T47D (cell line): Measurements from ENCODE around the gene MRPL49.
"Not testable (repeated sequence)": the region's sequence is repeated elsewhere in the genome, so short reads cannot be mapped to it uniquely, and the experiment has no call there.

ENCODE experiments used
- DNase-seq, 2 experiments: peaks; one replicate each; pipeline versions ENCODE4 v3.0.0 to v3.0.0-alpha.2; 2011 to 2012; ENCODE audit warnings: low read depth in 1 of 2, low spot score in 1 of 2
- JUND ChIP-seq: IDR thresholded peaks from 2 replicates; pipeline ENCODE4 v1.6.1; 2012; ENCODE audit warnings: low read depth
- in situ Hi-C: cut with HindIII; loops from 2 replicates; pipeline ENCODE4 v1.10.0; 2016; ENCODE audit warnings: low sequenced_read_pairs, low pct_unique_long_range_greater_than_20kb

Gene MRPL49

DNA sequence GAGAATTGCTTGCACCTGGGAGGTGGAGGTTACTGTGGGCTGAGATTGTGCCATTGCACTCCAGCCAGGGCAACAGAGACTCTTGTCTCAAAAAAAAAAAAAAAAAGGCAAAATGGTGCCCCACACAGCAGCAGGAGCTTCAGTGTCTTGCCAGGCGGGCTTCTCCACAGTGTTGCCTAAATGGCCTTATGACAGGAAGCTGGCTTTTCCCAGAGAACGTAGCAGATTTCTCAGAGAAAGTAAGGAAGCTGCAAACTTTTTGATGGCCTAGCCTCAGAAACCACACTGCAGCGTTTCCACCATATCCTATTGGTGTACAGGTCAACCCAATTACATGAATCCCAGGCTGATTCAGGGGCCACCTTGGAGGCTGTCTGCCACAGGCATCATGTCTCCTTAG is 35.2 kb downstream of the MRPL49 start:
- TF ChIP-seq JUND = no peak
- no peak for DNase-seq
- in situ Hi-C loops = no loop called here

DNA sequence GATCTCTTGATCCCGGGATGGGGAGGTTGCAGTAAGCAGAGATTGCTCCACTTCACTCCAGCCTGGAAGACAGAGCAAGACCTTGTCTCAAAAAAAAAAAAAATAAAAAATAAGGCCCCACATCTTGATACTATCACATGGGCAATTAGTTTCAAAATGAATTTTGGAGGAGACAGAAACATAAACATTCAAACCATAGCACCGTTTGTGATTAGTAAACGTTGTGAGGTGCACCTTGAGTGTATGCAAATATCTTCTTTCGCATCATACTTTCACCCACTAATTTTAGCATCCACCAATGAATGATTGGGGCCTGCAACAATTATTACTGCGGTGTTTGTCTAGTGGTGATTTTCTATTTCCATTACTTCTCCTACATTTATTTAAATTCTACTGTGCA is 36.9 kb downstream of the MRPL49 start:
- in situ Hi-C loops = no loop called here
- no peak for TF ChIP-seq JUND
- no peak for DNase-seq

GRCh38 chr11:65160643-65161042 is 38.5 kb downstream of the MRPL49 start:
- no peak for TF ChIP-seq JUND
- no peak for DNase-seq
- in situ Hi-C loops = no loop called here

GRCh38 chr11:65163684-65164083 is 41.6 kb downstream of the MRPL49 start:
- in situ Hi-C loops = no loop called here
- no peak for TF ChIP-seq JUND
- DNase-seq = no peak

DNA sequence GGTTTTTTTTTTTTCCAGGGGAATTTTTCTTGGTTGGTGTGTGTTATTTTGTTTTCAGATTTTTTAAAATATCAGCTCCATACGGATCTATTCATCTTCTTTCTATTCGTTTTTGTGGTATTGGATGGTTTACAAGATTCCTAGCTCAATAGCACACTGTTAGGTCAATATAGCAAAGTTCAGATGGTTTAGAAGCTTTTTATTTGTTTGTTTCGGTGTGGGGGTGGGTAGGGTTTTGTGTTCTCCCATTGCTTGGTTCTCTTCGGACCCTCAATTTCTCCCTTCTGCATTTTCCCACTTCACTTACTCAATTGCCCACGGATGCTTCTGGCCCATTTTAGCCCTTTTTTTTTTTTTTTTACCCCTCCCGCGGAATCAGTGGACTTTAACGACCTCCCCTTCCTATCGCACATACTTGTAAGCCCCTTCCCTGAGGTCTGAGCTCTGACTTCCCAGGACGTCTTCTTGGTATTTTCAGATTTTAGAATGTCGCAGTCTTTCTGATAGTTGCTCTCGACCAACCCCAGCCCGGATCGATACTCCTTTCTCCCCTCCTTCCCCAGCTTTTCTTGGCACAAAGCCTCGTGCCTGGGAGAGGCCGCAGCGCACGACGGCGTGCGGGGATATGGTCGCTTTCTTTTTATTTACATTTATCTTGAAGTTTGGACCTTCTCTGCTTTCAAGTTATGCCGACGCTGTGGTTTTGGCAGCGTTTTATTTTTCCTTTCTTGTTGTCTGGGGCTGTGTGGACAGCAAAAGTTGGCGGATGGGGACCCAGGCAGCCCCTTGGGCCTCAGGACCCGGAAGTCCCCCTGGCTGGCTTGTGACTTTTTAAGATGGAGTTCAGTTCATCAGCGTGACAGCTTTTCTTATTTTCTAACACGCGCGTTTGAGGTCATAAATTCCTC is 43.5 kb downstream of the MRPL49 start:
- TF ChIP-seq JUND = no peak
- in situ Hi-C loops = no loop called here

GRCh38 chr11:65166893-65167292 is 44.8 kb downstream of the MRPL49 start:
- DNase-seq = no peak
- TF ChIP-seq JUND = no peak
- in situ Hi-C loops = no loop called here

More for the DNA sequence above, 43.5 kb downstream of the MRPL49 start:
- no peak for DNase-seq

DNA sequence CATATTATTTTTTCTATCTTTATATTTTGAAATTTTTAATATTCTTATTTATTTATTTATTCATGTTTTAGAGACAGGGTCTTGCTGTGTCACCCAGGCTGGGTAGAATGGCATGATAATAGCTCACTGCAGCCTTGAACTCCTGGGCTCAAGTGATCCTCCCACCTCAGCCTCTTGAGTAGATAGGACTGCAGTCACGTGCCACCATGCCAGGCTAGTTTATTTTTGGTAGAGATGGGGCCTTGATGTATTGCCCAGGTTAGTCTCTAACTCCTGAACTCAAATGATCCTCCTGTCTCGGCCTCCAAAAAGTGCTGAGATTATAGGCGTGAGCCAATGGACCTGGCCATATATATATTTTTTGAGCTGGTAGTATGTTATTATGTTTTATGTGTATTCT is 45.5 kb downstream of the MRPL49 start:
- TF ChIP-seq JUND = no peak
- in situ Hi-C loops = no loop called here
- no peak for DNase-seq

- DNase-seq = no peak
- in situ Hi-C loops = no loop called here
- TF ChIP-seq JUND = no peak
Observed at GRCh38 chr11:65169164-65169641, 47.1 kb downstream of the MRPL49 start.

DNA sequence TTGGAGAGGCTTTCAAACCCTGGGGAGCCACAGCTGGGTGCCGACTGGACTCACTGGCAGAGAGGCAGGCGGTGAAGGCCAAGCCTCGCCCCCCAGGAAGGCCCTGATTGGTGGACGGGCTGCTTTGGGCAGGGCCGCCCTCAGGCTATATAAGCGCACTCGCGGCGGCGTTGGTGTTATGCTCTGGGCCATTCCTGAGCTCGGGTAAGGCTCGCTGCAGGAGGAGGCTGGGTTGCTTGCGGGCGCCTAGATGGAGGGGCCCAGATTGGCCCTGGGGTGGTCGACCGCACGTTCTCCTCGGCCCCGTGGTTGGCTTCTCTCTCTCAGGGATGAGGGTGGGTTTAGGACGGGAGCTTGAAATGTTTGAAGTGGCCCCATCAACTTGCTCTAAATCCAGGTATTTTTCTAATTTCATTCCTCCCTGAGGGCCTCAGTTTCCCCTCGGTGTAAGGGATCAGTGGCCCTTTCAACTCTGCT is 48.0 kb downstream of the MRPL49 start, which contains the start of gene SPDYC:
Gene SPDYC, plus strand, starts transcription at position 176 of the 477 bp plus-strand sequence. CDS start 1,125 bp downstream, outside the sequence.
- in situ Hi-C loops = no loop called here
- DNase-seq = peak in 1 of 2 experiments; percentile 72
- TF ChIP-seq JUND = no peak

GRCh38 chr11:65172600-65172999 is 50.5 kb downstream of the MRPL49 start:
- in situ Hi-C loops = no loop called here
- TF ChIP-seq JUND = no peak
- no peak for DNase-seq

DNA sequence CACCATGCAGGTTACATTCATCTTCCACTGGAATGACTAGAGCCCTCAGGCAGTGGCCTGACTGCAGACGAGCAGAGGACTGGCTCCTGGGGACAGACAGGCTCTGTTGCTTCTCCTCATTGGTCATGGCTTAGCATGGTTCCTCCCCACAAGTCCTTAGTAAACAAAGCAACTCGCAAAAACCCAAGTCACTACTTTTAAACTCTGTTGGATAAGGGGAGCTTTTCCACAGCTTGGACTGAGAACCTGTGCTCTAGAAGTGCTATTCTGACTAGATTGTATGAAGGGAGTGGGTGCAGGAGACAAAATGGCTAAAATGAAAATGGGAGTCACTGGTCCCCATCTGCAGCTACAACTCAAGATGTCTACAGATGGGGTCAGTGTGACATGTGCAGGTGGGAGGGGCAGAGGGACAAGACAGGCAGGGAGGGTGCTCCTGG is 52.5 kb downstream of the MRPL49 start:
- DNase-seq = peak in 1 of 2 experiments; percentile 89
- in situ Hi-C loops = not testable (repeated sequence)
